OCI-LY3 (cell line): ENCODE data around the gene GPR137.
A peak's percentile ranks its signal among the peaks of the same experiment; 100 is the strongest.

ENCODE experiments used
- H2AFZ ChIP-seq: fragments of 200-600, 300-600 bp; shearing (Covaris generic); 2 replicates; pipeline ENCODE4 v1.6.0; 2014; ENCODE audit warnings: antibody characterized with exemption, low read depth, low read length
- H3K27ac ChIP-seq: fragments of 200-600, 300-600 bp; sonication (generic); 2 replicates; pipeline ENCODE4 v1.5.1; 2014; ENCODE audit warnings: mild to moderate bottlenecking, low read length, moderate library complexity, mixed read lengths
- H3K27me3 ChIP-seq: fragments of 200-600, 300-600 bp; sonication (generic); 2 replicates; pipeline ENCODE4 v1.6.1; 2014; ENCODE audit warnings: low read depth, low read length, mixed read lengths
- H3K36me3 ChIP-seq: fragments of 200-600, 300-600 bp; sonication (generic); replicated peaks from 2 replicates; pipeline ENCODE3; 2014; ENCODE audit warnings: low read depth, low read length, mixed read lengths
- H3K4me1 ChIP-seq: fragments of 300-600, 200-600 bp; sonication (generic); 2 replicates; pipeline ENCODE4 v1.6.1; 2014; ENCODE audit warnings: low read length, mixed read lengths
- H3K4me2 ChIP-seq: fragments of 200-600, 300-600 bp; sonication (generic); 2 replicates; pipeline ENCODE4 v1.6.1; 2014; ENCODE audit warnings: low read length, mixed read lengths
- H3K4me3 ChIP-seq: fragments of 300-600, 200-600 bp; sonication (generic); 2 replicates; pipeline ENCODE4 v1.5.1; 2014; ENCODE audit warnings: antibody characterized with exemption, mild to moderate bottlenecking, low read length, moderate library complexity
- H3K79me2 ChIP-seq: fragments of 300-600, 200-600 bp; shearing (Covaris generic); 2 replicates; pipeline ENCODE4 v1.6.1; 2014; ENCODE audit warnings: mild to moderate bottlenecking, low read length, mixed read lengths
- H3K9ac ChIP-seq: fragments of 300-600, 200-600 bp; shearing (Covaris generic); 2 replicates; pipeline ENCODE4 v1.6.0; 2014; ENCODE audit warnings: mild to moderate bottlenecking, low read length, moderate library complexity
- H3K9me3 ChIP-seq: fragments of 200-600, 300-600 bp; shearing (Covaris generic); 2 replicates; pipeline ENCODE4 v1.6.1; 2014; ENCODE audit warnings: low read length, mixed read lengths; ENCODE audit not compliant: insufficient read depth
- H4K20me1 ChIP-seq: fragments of 200-600, 300-600 bp; sonication (generic); 2 replicates; pipeline ENCODE4 v1.6.1; 2016; ENCODE audit warnings: low read length, mixed read lengths; ENCODE audit not compliant: insufficient read depth
- CTCF ChIP-seq: fragments of 200-600, 300-600 bp; sonication (generic); IDR thresholded peaks from 2 replicates; pipeline ENCODE4 v1.5.1; 2014; ENCODE audit warnings: antibody characterized with exemption, low read length, low read depth
- EZH2phosphoT487 ChIP-seq: fragments of 200-600 bp; shearing (Covaris generic); IDR thresholded peaks from 2 replicates; pipeline ENCODE4 v1.6.1; 2018; ENCODE audit warnings: antibody characterized with exemption, mixed run types, low read depth

The GPR137 gene

DNA sequence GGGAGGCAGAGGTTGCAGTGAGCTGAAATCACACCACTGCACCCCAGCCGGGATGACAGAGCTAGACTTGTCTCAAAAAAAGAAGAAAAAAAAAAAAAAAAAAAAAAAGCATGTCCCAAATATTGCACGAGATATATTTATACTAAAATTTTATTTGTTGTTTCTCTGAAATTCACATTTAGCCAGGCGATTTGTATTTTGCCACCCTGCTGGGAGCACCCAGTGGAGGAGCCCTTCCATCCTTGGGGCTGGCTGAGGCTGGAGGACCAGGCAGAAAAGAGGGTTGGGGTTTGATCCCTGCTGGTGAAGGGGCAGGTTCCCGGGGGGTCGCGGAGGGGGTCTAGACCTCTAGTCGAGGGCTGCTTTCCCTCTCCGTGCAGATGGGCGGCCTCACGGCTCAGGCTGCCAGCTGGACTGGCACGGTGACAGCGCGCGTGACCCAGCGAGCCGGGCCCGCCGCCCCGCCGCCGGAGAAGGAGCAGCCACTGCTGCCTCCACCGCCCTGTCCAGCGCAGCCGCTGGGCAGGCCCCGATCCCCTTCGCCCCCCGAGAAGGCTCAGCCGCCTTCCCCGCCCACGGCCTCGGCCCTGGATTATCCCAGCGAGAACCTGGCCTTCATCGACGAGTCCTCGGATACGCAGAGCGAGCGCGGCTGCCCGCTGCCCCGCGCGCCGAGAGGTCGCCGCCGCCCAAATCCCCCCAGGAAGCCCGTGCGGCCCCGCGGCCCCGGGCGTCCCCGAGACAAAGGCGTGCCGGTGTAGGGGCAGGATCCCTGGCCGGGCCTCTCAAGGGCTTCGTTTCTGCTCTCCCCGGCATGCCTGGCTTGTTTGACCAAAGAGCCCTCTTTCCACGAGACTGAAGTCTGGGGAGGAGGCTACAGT, 13.6 kb downstream of the GPR137 start:
- H3K27ac ChIP-seq: no peak overlapping the region
- H2AFZ ChIP-seq: no peak overlapping the region
- H3K9me3 ChIP-seq: no peaks in the 10 kb centered on the region
- no peaks in the 10 kb centered on the region for H4K20me1 ChIP-seq
- H3K9ac ChIP-seq: no peak overlapping the region
- no peak overlapping the region for H3K4me3 ChIP-seq
- no peaks in the 10 kb centered on the region for H3K36me3 ChIP-seq
- H3K4me1 ChIP-seq: peaks cover 12% of the 10 kb centered on the region
- no peak overlapping the region for H3K4me2 ChIP-seq
- TF ChIP-seq CTCF: no peak
- no peak for TF ChIP-seq EZH2phosphoT487
- H3K79me2 ChIP-seq: no peaks in the 10 kb centered on the region
- peaks cover 16% of the 10 kb centered on the region; the same call in 1 of the 2 replicates for H3K27me3 ChIP-seq

DNA sequence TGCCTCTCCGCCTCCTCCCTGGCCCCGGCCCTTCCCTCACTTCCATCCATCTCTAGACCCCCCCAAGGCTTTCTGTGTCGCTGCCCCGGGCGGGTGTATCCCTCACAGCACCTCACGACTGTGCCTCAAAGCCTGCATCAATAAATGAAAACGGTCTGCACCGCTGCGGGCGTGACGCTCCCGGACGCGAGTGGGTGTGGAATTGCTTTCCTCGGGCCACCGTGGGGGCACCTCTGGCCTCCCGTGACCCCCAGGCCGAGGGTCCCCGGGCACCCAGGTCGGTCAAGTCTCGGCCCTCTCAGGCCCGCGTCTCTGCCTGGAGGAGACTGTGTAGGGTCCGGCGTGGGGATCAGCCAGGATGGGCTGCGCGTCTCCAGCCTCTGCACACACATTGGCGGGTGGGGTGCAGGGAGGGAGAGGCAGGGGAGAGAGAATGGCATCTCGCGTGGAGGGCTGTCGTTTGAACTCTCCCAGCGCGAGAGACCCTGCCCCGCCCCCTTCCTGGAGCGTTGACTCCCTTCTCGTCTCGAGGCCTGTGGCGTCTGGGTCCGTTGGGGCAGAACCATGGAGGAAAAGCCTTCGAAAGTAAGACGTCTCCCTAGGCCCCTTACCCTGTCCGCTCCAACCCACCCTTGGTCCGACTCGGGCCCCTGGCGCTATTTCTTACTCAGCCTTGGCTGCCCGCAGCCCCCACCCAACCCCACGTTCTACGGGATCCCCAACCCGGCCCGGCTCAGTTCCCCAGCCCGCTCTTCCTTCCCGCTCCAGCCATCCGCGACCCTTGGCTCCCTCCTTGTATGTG, 14.4 kb downstream of the GPR137 start, which contains the start of gene CATSPERZ:
Gene CATSPERZ, plus strand, starts transcription at position 512 of the 802 bp plus-strand sequence. Its CDS starts 53 bp downstream, at position 565.
- Histone ChIP-seq H2AFZ (no peak within 1 kb of the TSS), H3K27ac (no peak within 1 kb of the TSS), H3K4me3 (no peak within 1 kb of the TSS), H3K9ac (no peak within 1 kb of the TSS), H3K79me2 (no peaks in the 10 kb centered on the region), H3K36me3 (no peaks in the 10 kb centered on the region), H3K27me3 (peaks cover 13% of the 10 kb centered on the region; the same call in 1 of the 2 replicates), H3K4me2 (peak within 1 kb of the TSS; percentile 14), H3K9me3 (no peaks in the 10 kb centered on the region), H4K20me1 (no peaks in the 10 kb centered on the region), H3K4me1 (peaks cover 12% of the 10 kb centered on the region)
- TF ChIP-seq EZH2phosphoT487: no peak
- TF ChIP-seq CTCF: no peak

GRCh38 chr11:64303109-64304031, 17.7 kb downstream of the GPR137 start:
- Histone ChIP-seq H3K27ac (peak overlapping the region; percentile 93), H3K36me3 (no peaks in the 10 kb centered on the region), H2AFZ (no peak overlapping the region), H3K4me2 (peak overlapping the region; percentile 86), H3K27me3 (no peaks in the 10 kb centered on the region), H3K4me3 (peak overlapping the region; percentile 91), H3K4me1 (peaks cover 22% of the 10 kb centered on the region), H3K9ac (peak overlapping the region; percentile 98; the same call in 1 of the 2 replicates), H3K79me2 (peaks cover 26% of the 10 kb centered on the region), H3K9me3 (no peaks in the 10 kb centered on the region), H4K20me1 (no peaks in the 10 kb centered on the region)
- TF ChIP-seq CTCF (no peak), EZH2phosphoT487 (no peak)
